Activated CD4-positive, alpha-beta T cell treated with anti-CD3 and anti-CD28 coated beads, Interleukin-2, amount 10 ng/mL, durations not matched to agents 7 days and 5 days (primary cell): Measurements from ENCODE around the gene ADSS2. TPM values are rescaled to one million over a fixed set of nuclear protein-coding genes. Genes with fewer than 3 reads are reported as not detected.

Source experiments
- CTCF ChIA-PET: fragments of 350-600 bp; sonication (Branson Sonifier 250); formaldehyde crosslinking; loops from one replicate; lab custom pipeline; 2021; ENCODE audit warnings: antibody characterized with exemption; lab: Charles Lee
- POLR2A ChIA-PET: fragments of 350-600 bp; sonication (Branson Sonifier 250); formaldehyde crosslinking; loops from one replicate; lab custom pipeline; 2021; ENCODE audit warnings: antibody characterized with exemption; lab: Charles Lee
- DNase-seq: peaks from one replicate; pipeline ENCODE4 v3.0.0-alpha.2; 2020
- H3K27ac Mint-ChIP-seq: one replicate; pipeline ENCODE4 v1.8.0; 2021; ENCODE audit warnings: mild to moderate bottlenecking, moderate library complexity, mixed read lengths
- H3K27me3 Mint-ChIP-seq: one replicate; pipeline ENCODE4 v1.8.0; 2021; ENCODE audit warnings: mixed read lengths
- H3K36me3 Mint-ChIP-seq: one replicate; pipeline ENCODE4 v1.8.0; 2021; ENCODE audit warnings: low read depth, mixed read lengths
- H3K4me1 Mint-ChIP-seq: one replicate; pipeline ENCODE4 v1.8.0; 2021; ENCODE audit warnings: mixed read lengths
- H3K4me3 Mint-ChIP-seq: one replicate; pipeline ENCODE4 v1.8.0; 2021; ENCODE audit warnings: mild to moderate bottlenecking, moderate library complexity, mixed read lengths
- H3K9me3 Mint-ChIP-seq: one replicate; pipeline ENCODE4 v1.8.0; 2021; ENCODE audit warnings: mixed read lengths
- total RNA-seq, 2 experiments: library from RNA; stranded (reverse); gene quantifications; one replicate each; pipeline ENCODE4 v1.2.3, GENCODE V29; 2021

Gene ADSS2
- total RNA-seq, 2 experiments from 2014 or later = 51.7 to 54.0 TPM

DNA sequence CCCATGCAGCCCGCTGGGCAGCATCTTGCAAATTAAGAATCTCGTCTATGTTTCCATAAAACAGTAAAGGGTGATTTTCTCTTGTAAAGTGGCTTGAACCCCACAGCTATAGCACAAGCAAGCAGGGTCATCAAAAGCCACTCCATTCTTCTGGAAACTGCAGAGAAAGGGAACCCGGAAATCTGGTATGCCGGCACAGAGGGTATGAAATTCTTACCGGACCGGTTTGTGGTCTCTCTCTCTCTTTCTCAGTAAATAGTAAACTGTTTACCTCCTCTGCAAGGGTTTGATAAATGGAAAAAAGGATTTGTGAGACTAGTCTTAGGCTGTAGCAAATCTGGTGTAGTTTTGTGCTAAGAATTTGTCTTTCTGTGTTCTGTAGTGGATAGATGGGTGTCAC is 2.7 kb upstream of the ADSS2 start:
- no peak for DNase-seq

DNA sequence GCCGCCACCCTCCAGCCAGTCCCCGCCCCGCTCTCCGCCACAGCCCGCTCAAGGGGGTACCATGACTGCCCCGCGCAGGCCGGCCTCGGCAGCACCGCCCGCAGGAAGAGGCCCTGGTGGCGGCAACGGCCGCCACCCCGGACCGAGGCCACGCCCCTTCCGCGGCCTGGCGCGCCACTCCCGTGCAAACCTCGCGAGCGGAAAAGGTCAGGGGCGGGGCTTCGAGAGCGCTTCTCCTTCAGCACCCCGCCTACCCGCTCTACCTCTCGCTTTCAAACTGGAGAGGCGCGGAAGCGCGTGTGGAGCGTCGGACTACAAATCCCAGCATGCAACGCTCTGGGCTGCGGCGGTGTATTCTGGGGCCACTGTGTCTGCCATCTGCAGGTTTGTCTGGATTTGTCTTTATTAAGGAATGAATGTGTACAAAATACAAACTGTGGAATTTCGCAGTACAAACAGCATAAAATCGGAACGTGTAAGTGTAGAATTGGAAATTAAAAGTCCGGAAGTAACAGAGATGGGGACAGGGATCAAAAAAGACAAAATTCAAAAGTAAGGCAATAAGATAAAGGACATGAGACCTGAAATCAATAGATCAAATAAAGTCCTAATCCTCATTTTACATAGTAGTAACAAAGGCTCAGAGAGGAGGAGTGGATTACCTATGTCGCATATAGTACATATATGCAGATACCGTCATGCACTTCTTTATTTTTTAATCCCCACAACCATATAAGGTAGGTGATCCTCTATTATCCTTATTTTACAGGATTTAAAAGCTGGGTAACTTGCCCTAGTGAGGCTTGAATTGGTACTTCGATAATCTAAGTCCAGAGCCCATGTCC is 464 bp upstream of the ADSS2 start:
- CTCF ChIA-PET = no interaction called here

More for the DNA sequence above, 2.7 kb upstream of the ADSS2 start:
- Mint-ChIP-seq H3K4me3 (no peak overlapping the region), H3K36me3 (peaks cover 29% of the 10 kb centered on the region), H3K4me1 (peaks cover 23% of the 10 kb centered on the region), H3K27me3 (no peaks in the 10 kb centered on the region), H3K9me3 (peaks cover 11% of the 10 kb centered on the region), H3K27ac (no peak overlapping the region)
- CTCF ChIA-PET = no interaction called here
- POLR2A ChIA-PET = no interaction called here

DNA sequence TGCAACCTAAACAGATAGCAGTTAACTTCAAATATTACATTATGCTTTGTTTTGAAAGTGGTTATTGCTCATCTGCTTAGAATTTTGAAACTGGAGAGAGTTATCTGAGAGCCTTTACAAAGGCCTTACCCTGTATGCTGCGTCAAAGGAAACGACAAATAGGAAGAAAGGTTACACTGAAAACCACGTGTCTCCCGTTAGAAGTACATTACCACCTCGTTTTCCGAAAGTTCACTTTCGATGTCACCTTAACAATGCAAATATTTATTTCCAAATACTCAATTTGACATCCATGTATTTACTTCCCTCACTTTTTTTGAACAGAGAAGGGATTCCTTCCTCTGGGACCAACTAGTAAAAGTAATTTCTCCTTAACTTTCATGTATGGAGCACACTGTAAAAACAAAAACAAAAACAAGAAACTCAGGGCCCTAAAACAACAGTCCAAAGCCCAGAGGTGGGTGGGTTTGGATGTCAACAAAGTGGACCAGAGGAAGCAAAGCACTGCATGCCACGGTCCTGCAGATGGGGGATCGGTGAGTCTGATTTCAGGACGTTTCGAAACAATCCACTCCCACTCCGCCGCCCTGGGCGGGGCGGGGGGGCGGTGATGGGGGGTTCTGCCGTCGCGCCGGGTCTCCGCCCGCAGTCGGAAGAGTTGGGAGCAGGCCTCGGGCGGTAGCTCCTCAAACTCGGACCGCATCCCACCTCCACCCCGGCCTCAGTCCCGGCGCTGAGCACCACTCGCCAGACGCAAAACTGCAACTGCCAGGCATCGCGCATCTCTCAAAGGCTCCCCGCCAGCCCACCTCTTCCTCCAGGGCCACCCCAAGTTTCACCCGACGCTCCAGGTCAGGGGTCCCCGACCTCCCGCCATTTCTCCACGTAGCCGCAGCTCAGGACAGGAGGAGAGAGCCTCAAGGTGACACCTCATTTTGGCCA is 841 bp downstream of the ADSS2 start:
- peaks cover 36% of the 10 kb centered on the region for H3K36me3 Mint-ChIP-seq
- ChIA-PET CTCF (interaction anchor here (1.1 kb wide), 1 partner anchor 23 kb away, joined by 3 read pairs; no protein-coding TSS in a partner anchor), POLR2A (interaction anchor here (0.8 kb wide), 1 partner anchor 149 kb away, joined by 3 read pairs; no protein-coding TSS in a partner anchor)
- peak overlapping the region; percentile 97 for H3K4me3 Mint-ChIP-seq
- no peaks in the 10 kb centered on the region for H3K27me3 Mint-ChIP-seq
- H3K9me3 Mint-ChIP-seq = peaks cover 6% of the 10 kb centered on the region
- peaks cover 53% of the 10 kb centered on the region for H3K4me1 Mint-ChIP-seq
- peak overlapping the region; percentile 99 for H3K27ac Mint-ChIP-seq
- DNase-seq = peak; percentile 65

More for the DNA sequence above, 464 bp upstream of the ADSS2 start:
- Mint-ChIP-seq H3K27me3 (no peaks in the 10 kb centered on the region), H3K4me1 (peaks cover 42% of the 10 kb centered on the region), H3K9me3 (peaks cover 6% of the 10 kb centered on the region), H3K36me3 (peaks cover 33% of the 10 kb centered on the region), H3K27ac (peak overlapping the region; percentile 99), H3K4me3 (peak overlapping the region; percentile 97)
- POLR2A ChIA-PET = no interaction called here
- peak; percentile 99 for DNase-seq

DNA sequence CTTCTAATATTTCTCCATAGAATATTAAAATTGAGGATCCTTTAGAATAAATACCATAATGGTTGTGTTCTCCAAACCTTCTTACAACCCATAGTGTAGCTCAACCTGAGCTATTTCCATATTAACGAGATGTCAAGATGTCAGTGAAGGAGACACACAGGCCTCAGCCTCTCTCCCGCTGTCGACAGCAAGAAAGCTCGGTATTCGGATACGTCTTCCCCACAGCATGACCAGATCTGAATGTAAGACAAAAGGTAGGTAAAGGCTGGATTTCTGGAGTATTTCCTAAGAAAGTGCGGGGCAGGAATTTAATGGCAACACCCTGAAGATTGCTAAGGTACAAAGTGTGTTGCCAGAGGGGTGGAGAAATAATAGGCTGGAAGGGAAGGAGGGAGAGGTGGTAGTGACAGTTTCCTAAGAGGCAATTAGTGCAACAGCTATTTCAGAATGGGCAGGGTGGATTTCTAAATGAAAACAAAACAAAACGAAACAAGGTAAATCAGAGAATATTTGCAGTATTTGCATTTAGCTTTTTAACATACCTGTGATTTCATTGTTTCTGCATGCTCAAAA is 1.7 kb downstream of the ADSS2 start:
- CTCF ChIA-PET = interaction anchor here (0.9 to 1.6 kb wide), 5 partner anchors 10 to 125 kb away, joined by 3 to 4 read pairs (median 3); partner anchors contain the start of gene CATSPERE
- peak overlapping the region; percentile 99 for H3K27ac Mint-ChIP-seq

DNA sequence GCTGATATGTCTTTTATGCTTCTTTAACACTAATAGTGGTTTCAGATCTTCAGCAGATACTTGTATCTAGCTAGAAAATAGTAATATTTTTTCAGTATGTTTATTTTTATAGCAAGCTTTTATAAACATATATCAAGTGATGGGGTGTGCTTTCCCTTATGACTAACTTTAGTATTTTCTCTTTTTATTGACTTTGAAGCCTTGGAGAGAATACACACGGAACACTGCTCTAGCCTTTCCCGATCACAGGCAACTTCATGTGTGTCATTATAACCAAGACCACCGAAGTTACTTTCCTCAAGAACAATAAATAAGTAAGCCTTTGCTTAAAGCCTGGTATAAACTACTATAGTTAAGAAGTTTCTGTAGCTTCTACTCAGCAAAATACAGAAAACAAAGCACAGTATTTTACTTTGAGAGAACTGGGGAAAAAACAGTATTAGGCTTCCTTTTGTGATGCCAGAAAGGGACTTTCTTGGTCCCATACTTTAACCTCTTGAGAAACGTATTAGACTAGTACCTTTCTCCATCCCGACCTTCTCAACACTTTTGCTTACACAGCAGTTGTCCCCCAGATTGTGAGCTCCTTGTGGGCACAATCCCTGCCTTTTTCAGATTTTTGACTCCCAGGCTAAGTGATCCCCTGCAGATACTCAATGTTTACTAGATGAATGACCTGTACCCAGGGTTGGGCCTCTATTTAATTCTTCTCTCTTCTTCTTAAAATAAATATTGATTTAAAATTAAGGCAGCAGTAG is 3.3 kb downstream of the ADSS2 start:
- Mint-ChIP-seq H3K27me3 (no peaks in the 10 kb centered on the region), H3K36me3 (peaks cover 44% of the 10 kb centered on the region)
- CTCF ChIA-PET = interaction anchor here (1.2 to 1.6 kb wide), 3 partner anchors 11 to 123 kb away, joined by 3 to 4 read pairs (median 3); partner anchors contain the start of gene CATSPERE

More for the DNA sequence above, 1.7 kb downstream of the ADSS2 start:
- Mint-ChIP-seq H3K36me3 (peaks cover 43% of the 10 kb centered on the region), H3K9me3 (peaks cover 6% of the 10 kb centered on the region), H3K27me3 (no peaks in the 10 kb centered on the region), H3K4me3 (peak overlapping the region; percentile 97), H3K4me1 (peaks cover 60% of the 10 kb centered on the region)
- POLR2A ChIA-PET = interaction anchor here (0.7 kb wide), 1 partner anchor 162 kb away, joined by 3 read pairs; no protein-coding TSS in a partner anchor
- DNase-seq = no peak

DNA sequence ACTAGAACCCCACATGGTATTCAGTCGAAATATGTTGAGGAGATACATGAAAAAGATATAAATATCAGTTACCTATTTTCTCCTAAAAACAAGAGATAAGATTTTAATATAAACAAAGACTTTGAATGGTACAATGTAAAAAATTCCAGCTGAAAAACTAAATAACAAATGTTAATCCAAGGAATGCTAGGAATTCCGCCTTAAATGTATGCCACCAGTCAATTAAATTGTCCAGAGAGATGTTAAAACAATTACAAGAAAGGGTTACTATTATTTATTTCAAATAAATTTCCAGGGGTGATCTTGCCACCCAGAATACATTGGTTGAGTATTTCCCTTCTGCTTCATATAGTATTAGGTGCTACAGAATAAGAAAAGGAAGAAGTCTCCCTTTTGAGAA is 4.2 kb downstream of the ADSS2 start:
- Mint-ChIP-seq H3K36me3 (peaks cover 49% of the 10 kb centered on the region), H3K27ac (no peak overlapping the region), H3K9me3 (peaks cover 2% of the 10 kb centered on the region), H3K4me3 (no peak overlapping the region), H3K27me3 (no peaks in the 10 kb centered on the region), H3K4me1 (peaks cover 56% of the 10 kb centered on the region)
- no peak for DNase-seq
- ChIA-PET POLR2A (no interaction called here), CTCF (no interaction called here)

More for the DNA sequence above, 3.3 kb downstream of the ADSS2 start:
- no peak for DNase-seq
- peaks cover 2% of the 10 kb centered on the region for H3K9me3 Mint-ChIP-seq
- H3K4me1 Mint-ChIP-seq = peaks cover 63% of the 10 kb centered on the region
- no peak overlapping the region for H3K4me3 Mint-ChIP-seq
- POLR2A ChIA-PET = no interaction called here
- no peak overlapping the region for H3K27ac Mint-ChIP-seq

DNA sequence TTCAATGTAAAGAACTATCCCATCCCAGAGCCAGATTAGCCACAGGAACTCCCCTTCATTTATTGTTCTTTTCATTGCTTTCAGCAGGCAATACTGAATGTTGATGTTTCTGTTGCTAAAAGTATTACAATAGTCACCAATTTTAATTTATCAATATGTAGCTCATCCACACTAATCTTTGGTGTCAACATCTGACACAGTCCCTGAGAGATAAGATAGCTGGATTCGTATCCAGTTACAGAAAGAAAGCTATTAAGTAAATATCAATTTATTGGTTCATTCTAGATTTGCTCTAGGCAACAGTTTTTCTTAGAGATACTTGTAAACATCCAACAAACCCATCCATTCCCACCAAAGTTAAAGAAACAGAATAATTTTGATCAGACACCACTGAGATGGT is 4.7 kb downstream of the ADSS2 start:
- no peaks in the 10 kb centered on the region for H3K9me3 Mint-ChIP-seq
- peaks cover 52% of the 10 kb centered on the region for H3K4me1 Mint-ChIP-seq
- H3K4me3 Mint-ChIP-seq = no peak overlapping the region
- CTCF ChIA-PET = no interaction called here
- H3K27ac Mint-ChIP-seq = no peak overlapping the region
- peaks cover 47% of the 10 kb centered on the region for H3K36me3 Mint-ChIP-seq
- no peak for DNase-seq
- POLR2A ChIA-PET = no interaction called here
- no peaks in the 10 kb centered on the region for H3K27me3 Mint-ChIP-seq

DNA sequence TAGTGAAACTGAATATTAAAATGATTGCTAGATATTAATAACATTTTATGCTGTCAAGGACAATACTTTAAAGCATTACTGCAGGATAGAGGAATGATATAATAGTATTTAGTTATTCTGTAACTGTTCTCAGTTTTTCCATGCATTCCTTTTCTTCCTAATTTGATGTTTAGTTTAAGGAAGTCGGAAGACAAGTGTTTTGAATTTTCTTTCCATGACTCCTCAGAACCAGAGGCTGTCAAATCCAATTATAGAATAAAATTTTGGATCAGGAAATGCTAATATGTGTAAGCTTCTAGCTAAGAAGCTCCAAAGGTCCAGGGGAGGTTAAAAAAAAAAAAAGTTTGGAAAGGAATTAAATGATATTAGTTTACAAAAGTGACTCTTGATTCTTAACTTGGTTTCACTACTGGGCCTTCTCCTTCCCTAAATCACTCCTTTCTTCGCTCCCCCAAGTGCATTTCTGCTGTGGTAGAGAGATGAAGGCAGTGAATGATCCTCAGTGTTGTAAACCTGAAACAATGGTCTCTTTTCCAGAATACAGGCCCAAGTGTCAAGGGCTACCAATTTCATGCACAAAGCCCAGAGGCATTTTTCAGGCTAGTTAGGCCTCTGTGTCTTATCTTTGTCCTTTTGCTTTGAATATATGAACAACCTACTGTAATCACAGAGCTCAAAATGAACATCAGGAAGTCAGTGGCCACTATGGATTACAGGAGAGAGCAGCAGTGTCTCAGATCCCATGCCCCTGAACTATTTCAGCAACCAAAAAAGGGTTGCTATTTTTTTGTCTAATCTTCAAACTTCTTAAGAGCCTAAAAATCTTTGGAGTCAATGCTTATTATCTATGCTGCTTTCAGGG is 6.2 kb downstream of the ADSS2 start:
- Mint-ChIP-seq H3K27me3 (no peaks in the 10 kb centered on the region), H3K4me3 (no peak overlapping the region), H3K27ac (peak overlapping the region; percentile 42), H3K9me3 (no peaks in the 10 kb centered on the region), H3K36me3 (peaks cover 44% of the 10 kb centered on the region), H3K4me1 (peaks cover 51% of the 10 kb centered on the region)
- CTCF ChIA-PET = interaction anchor here (0.9 kb wide), 1 partner anchor 27 kb away, joined by 3 read pairs; no protein-coding TSS in a partner anchor
- DNase-seq = no peak
- POLR2A ChIA-PET = no interaction called here

DNA sequence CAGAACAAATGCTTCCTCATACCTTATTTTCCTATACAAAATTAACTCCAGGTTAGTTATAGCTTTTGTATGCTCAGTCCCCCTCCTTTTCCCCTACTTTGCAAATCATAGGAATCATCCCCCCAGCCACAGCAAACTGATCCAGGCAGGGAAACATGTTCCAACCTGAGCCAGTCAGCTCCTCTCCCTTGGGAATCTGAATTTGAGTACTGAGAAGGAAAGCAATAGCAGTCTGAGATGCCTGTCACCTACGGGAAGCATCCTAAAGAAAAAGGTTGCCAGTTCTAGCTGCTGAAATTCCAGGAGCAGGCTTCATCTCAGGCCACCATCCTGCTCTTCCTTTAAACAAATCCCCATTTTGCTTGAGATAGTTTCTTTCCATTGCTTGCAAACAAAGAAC is 6.9 kb downstream of the ADSS2 start:
- Mint-ChIP-seq H3K9me3 (no peaks in the 10 kb centered on the region), H3K36me3 (peaks cover 37% of the 10 kb centered on the region), H3K27ac (peak overlapping the region; percentile 42), H3K4me1 (peaks cover 49% of the 10 kb centered on the region), H3K27me3 (no peaks in the 10 kb centered on the region), H3K4me3 (no peak overlapping the region)
- no peak for DNase-seq
- POLR2A ChIA-PET = no interaction called here
- CTCF ChIA-PET = no interaction called here

DNA sequence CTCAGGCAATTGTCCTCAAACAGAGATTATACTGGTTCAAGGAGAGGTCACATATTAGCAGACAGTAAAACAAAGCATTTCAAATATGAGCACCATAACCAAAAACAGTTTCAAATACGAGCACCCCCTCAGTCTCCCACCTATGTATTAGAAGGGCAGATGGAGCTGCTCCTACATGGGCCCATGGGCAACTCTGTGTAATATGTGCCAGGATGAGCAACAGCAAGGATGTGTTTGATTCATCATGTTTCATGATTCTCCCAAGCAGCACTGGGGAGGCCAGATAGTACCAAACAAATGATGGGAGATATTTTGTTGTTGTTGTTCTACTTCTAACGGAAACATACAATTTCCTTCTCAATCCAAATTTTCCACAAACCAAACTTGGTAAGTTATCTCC is 8.9 kb downstream of the ADSS2 start:
- H3K36me3 Mint-ChIP-seq = peaks cover 24% of the 10 kb centered on the region
- CTCF ChIA-PET = no interaction called here
- H3K4me3 Mint-ChIP-seq = no peak overlapping the region
- DNase-seq = no peak
- H3K27ac Mint-ChIP-seq = no peak overlapping the region
- H3K4me1 Mint-ChIP-seq = peaks cover 40% of the 10 kb centered on the region
- H3K9me3 Mint-ChIP-seq = no peaks in the 10 kb centered on the region
- POLR2A ChIA-PET = no interaction called here
- H3K27me3 Mint-ChIP-seq = no peaks in the 10 kb centered on the region

DNA sequence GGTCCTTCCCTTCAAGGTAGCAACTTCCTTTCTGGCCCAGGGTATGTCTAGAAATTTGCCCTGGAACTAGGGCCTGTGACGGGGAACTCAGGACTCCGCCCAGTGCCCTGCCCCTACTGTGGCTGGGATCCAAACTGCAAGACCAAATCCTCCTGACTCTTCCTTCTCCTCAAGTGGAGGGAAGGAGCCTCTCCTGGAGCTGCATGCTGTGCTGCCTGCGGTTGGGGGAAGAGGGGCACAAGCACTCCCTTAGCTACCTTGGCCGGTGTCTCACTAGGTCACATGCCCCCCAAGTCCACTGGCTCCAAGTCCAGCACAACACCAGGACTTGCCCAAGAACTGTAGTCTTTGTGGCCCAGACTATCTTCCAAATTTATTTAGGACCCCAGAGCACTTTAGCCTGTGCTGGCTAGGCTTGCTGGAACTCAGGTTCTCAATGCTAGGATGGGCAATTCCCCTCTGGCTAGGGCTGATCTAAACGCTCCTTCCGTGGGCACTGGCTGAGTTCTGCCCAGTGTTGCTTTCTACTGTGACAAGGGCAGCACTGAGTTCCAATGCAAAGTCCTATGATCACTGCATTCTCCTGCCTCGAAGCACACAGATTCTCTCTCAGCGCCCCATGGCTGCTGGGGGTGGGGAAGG is 12.2 kb downstream of the ADSS2 start:
- H3K4me1 Mint-ChIP-seq = peaks cover 25% of the 10 kb centered on the region

More for the DNA sequence above, 12.2 kb downstream of the ADSS2 start:
- ChIA-PET POLR2A (no interaction called here), CTCF (no interaction called here)
- H3K27me3 Mint-ChIP-seq = no peaks in the 10 kb centered on the region
- H3K36me3 Mint-ChIP-seq = peaks cover 28% of the 10 kb centered on the region
- no peak overlapping the region for H3K27ac Mint-ChIP-seq
- H3K9me3 Mint-ChIP-seq = no peaks in the 10 kb centered on the region
- DNase-seq = no peak
- no peak overlapping the region for H3K4me3 Mint-ChIP-seq
